HG03378 (cell line): ENCODE measurements around the gene ZNF841.
"Not testable (repeated sequence)": the region's sequence is repeated elsewhere in the genome, so short reads cannot be mapped to it uniquely, and the experiment has no call there.

Experiments
- ATAC-seq: cut with Tn5 transposase; IDR thresholded peaks from one replicate; pipeline ENCODE4 v1.9.1; 2021; ENCODE audit warnings: mild to moderate bottlenecking, moderate library complexity; ENCODE audit not compliant: unreplicated experiment

The ZNF841 gene

GRCh38 chr19:52095172-52096014 is at the start of gene ZNF841:
ZNF841 (minus strand) TSS chr19:52095765; CDS start chr19:52084801, 10,964 bp downstream.
- no peak for ATAC-seq

- no peak for ATAC-seq
Measured at GRCh38 chr19:52142001-52142595, 46.5 kb upstream of the ZNF841 start.

GRCh38 chr19:52141203-52141602 is 45.6 kb upstream of the ZNF841 start:
- no peak for ATAC-seq

GRCh38 chr19:52140032-52140710 is 44.6 kb upstream of the ZNF841 start:
- ATAC-seq: peak; percentile 60

GRCh38 chr19:52139252-52140031 is 43.9 kb upstream of the ZNF841 start, which contains the start of gene ZNF616:
ZNF616 (minus strand) TSS chr19:52139938; CDS start chr19:52130512, 9,426 bp downstream.
- ATAC-seq: peak; percentile 55

GRCh38 chr19:52138983-52139251 is 43.4 kb upstream of the ZNF841 start:
- no peak for ATAC-seq

GRCh38 chr19:52138278-52138982 is 42.9 kb upstream of the ZNF841 start:
- ATAC-seq: no peak

- no peak for ATAC-seq
Measured at GRCh38 chr19:52120286-52120685, 24.7 kb upstream of the ZNF841 start.

GRCh38 chr19:52115526-52116053 is 20.0 kb upstream of the ZNF841 start:
- ATAC-seq: no peak

GRCh38 chr19:52114691-52115090 is 19.1 kb upstream of the ZNF841 start:
- ATAC-seq: no peak

- ATAC-seq: no peak
Measured at GRCh38 chr19:52112624-52113023, 17.1 kb upstream of the ZNF841 start.

GRCh38 chr19:52110780-52111179 is 15.2 kb upstream of the ZNF841 start:
- ATAC-seq: no peak

GRCh38 chr19:52102782-52103181 is 7.2 kb upstream of the ZNF841 start:
- no peak for ATAC-seq

- no peak for ATAC-seq
Measured at GRCh38 chr19:52101866-52102562, 6.4 kb upstream of the ZNF841 start.

- ATAC-seq: no peak
Measured at GRCh38 chr19:52099497-52100138, 4.1 kb upstream of the ZNF841 start.

- ATAC-seq: not testable (repeated sequence)
Measured at GRCh38 chr19:52096416-52096815, 851 bp upstream of the ZNF841 start.

- ATAC-seq: no peak
Measured at GRCh38 chr19:52094526-52095130, 937 bp downstream of the ZNF841 start.

GRCh38 chr19:52086481-52086880 is 9.1 kb downstream of the ZNF841 start:
- ATAC-seq: no peak

GRCh38 chr19:52070496-52070895 is 25.1 kb downstream of the ZNF841 start:
- no peak for ATAC-seq
